Fibroblast of lung (primary cell): ENCODE results near the gene AKAP13.

Experiments used
- EZH2 ChIP-seq: IDR thresholded peaks from 2 replicates; pipeline ENCODE4 v1.5.1; 2012; ENCODE audit warnings: low read length, control low read depth, mild to moderate bottlenecking; ENCODE audit errors: missing control alignments
- TF ChIP-seq, protein P1 (sequence below), 2 donors: IDR thresholded peaks in 1 of 2; conservative IDR thresholded peaks in 1 of 2; 1 replicate in 1 of 2; 2 replicates in 1 of 2; pipeline ENCODE4 v1.5.1; 2011 to 2012; ENCODE audit warnings: low read length in 2 of 2, control low read depth in 1 of 2, inconsistent platforms in 1 of 2, low read depth in 1 of 2, mild to moderate bottlenecking in 1 of 2

DNA sequence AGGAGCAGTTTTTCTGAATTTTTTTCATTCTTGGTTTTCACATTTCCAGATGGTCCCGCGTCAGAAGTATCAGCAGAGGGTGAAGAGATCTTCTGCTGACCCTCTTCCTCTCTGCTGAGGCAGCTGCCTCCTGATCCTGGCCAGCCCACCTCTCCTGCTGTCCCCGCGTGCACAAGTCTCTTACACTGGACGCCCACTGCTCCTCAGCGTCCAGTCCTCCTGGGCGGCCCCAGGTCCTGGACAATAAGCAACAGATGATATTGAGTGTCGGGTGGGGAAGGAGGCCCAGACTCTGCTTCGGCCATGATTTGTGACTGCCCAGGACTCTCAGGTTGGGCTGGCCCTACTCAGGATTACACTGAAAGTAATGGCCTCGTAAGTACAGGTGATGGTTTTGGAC is 364.2 kb downstream of the AKAP13 start:
- TF ChIP-seq, protein P1, sequence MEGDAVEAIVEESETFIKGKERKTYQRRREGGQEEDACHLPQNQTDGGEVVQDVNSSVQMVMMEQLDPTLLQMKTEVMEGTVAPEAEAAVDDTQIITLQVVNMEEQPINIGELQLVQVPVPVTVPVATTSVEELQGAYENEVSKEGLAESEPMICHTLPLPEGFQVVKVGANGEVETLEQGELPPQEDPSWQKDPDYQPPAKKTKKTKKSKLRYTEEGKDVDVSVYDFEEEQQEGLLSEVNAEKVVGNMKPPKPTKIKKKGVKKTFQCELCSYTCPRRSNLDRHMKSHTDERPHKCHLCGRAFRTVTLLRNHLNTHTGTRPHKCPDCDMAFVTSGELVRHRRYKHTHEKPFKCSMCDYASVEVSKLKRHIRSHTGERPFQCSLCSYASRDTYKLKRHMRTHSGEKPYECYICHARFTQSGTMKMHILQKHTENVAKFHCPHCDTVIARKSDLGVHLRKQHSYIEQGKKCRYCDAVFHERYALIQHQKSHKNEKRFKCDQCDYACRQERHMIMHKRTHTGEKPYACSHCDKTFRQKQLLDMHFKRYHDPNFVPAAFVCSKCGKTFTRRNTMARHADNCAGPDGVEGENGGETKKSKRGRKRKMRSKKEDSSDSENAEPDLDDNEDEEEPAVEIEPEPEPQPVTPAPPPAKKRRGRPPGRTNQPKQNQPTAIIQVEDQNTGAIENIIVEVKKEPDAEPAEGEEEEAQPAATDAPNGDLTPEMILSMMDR (conservative IDR thresholded peaks at IDR 0.05 in 1 of 2, IDR thresholded peaks at IDR 0.05 in 1 of 2; ENCODE audit: low read depth in 1 of 2, low read length in 2 of 2): no peak
- TF ChIP-seq EZH2: no peak
